Stimulated activated CD4-positive, alpha-beta T cell treated with anti-CD3 and anti-CD28 coated beads, TNF-alpha, amount 100 ng/mL, for 1 hour (primary cell): ENCODE measurements around the gene SLC12A6.
"Not testable (repeated sequence)": the region's sequence is repeated elsewhere in the genome, so short reads cannot be mapped to it uniquely, and the experiment has no call there.

Source experiments
- DNase-seq, 3 donors: peaks; one replicate each; pipeline ENCODE4 v3.0.0-alpha.2; 2020; ENCODE audit warnings: low read depth in 3 of 3, low spot score in 1 of 3

Gene SLC12A6

GRCh38 chr15:34337557-34338306 is at the start of gene SLC12A6:
SLC12A6 (minus strand) TSS chr15:34337781; CDS start chr15:34336680, 1,101 bp downstream.
- peak; percentile 71 to 85 (median 79) for DNase-seq

GRCh38 chr15:34381829-34382521 is 44.4 kb upstream of the SLC12A6 start:
- DNase-seq = not testable (repeated sequence)

- not testable (repeated sequence) for DNase-seq
Measured at GRCh38 chr15:34380491-34380890, 42.9 kb upstream of the SLC12A6 start.

GRCh38 chr15:34376856-34377255 is 39.3 kb upstream of the SLC12A6 start:
- no peak for DNase-seq

- not testable (repeated sequence) for DNase-seq
Measured at GRCh38 chr15:34375541-34375940, 38.0 kb upstream of the SLC12A6 start.

- DNase-seq = no peak
Measured at GRCh38 chr15:34374816-34375215, 37.2 kb upstream of the SLC12A6 start.

- no peak for DNase-seq
Measured at GRCh38 chr15:34373951-34374350, 36.4 kb upstream of the SLC12A6 start.

- no peak for DNase-seq
Measured at GRCh38 chr15:34370643-34371042, 33.1 kb upstream of the SLC12A6 start.

- no peak for DNase-seq
Measured at GRCh38 chr15:34370129-34370528, 32.5 kb upstream of the SLC12A6 start.

GRCh38 chr15:34367101-34368081 is 29.8 kb upstream of the SLC12A6 start, which contains the start of gene LPCAT4:
LPCAT4 (minus strand) TSS chr15:34367196; CDS start chr15:34367100, 96 bp downstream.
- peak; percentile 73 to 78 (median 77) for DNase-seq

- peak in 1 of 3 donors; percentile 25 for DNase-seq
Measured at GRCh38 chr15:34366271-34367065, 28.9 kb upstream of the SLC12A6 start.

- no peak for DNase-seq
Measured at GRCh38 chr15:34365836-34366235, 28.3 kb upstream of the SLC12A6 start.

GRCh38 chr15:34365091-34365825 is 27.7 kb upstream of the SLC12A6 start:
- no peak for DNase-seq

GRCh38 chr15:34364041-34364440 is 26.5 kb upstream of the SLC12A6 start:
- no peak for DNase-seq

- no peak for DNase-seq
Measured at GRCh38 chr15:34362047-34362773, 24.6 kb upstream of the SLC12A6 start.

- DNase-seq = no peak
Measured at GRCh38 chr15:34361278-34361677, 23.7 kb upstream of the SLC12A6 start.

- DNase-seq = no peak
Measured at GRCh38 chr15:34360298-34360697, 22.7 kb upstream of the SLC12A6 start.

GRCh38 chr15:34359416-34359815 is 21.8 kb upstream of the SLC12A6 start:
- DNase-seq = no peak

- DNase-seq = no peak
Measured at GRCh38 chr15:34358948-34359347, 21.4 kb upstream of the SLC12A6 start.
